Stimulated activated CD4-positive, alpha-beta T cell treated with anti-CD3 and anti-CD28 coated beads, Interleukin-15, amount 100 ng/mL, for 24 hours (primary cell): ENCODE data around the gene DCP1B.

Source experiments
- DNase-seq: peaks from one replicate; pipeline ENCODE4 v3.0.0-alpha.2; 2020

DCP1B gene

DNA sequence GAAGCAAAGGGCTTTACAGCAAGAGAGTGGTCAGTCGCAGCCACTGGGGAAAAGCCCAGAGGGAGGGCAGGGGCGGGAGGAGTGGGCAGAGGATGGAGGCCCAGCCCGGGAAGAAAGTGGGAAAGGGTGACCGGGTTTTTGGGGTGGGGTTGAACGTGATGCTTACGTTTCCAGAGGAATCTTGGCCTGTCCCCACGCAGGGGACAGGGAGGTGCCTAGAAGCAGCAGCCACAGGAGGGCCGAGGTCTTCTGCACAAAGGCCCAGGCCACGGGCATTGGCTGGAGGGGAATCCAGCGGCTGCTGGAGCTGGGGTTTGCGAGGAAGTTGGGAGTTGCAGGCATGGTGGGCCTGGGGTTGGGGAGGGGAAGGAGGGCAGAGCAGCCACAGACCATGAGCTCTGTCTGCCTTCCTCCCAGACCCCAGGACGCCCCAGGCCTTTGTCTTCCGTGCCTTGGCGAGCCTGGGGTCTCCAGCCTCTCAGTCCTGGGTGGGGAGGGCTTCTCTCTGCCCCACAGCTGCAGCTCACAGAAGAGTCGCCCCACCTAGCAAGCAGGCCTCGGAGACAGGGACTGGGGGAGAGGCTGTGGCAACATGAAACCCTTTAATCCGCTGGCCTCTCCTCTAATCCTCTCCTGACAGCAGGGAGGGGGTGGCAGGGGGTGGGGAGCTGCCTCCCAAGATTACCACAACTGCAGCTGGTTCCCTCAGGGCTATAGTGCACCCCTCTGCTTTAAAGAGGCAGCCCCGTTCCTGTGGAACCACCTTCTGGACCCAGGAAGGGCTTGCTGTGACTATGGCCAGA, 86.0 kb downstream of the DCP1B start, which contains the start of gene CACNA2D4:
CACNA2D4 (minus strand) TSS at position 572 of the 803 bp plus-strand sequence; CDS start at position 393, 179 bp downstream.
- DNase-seq: no peak

DNA sequence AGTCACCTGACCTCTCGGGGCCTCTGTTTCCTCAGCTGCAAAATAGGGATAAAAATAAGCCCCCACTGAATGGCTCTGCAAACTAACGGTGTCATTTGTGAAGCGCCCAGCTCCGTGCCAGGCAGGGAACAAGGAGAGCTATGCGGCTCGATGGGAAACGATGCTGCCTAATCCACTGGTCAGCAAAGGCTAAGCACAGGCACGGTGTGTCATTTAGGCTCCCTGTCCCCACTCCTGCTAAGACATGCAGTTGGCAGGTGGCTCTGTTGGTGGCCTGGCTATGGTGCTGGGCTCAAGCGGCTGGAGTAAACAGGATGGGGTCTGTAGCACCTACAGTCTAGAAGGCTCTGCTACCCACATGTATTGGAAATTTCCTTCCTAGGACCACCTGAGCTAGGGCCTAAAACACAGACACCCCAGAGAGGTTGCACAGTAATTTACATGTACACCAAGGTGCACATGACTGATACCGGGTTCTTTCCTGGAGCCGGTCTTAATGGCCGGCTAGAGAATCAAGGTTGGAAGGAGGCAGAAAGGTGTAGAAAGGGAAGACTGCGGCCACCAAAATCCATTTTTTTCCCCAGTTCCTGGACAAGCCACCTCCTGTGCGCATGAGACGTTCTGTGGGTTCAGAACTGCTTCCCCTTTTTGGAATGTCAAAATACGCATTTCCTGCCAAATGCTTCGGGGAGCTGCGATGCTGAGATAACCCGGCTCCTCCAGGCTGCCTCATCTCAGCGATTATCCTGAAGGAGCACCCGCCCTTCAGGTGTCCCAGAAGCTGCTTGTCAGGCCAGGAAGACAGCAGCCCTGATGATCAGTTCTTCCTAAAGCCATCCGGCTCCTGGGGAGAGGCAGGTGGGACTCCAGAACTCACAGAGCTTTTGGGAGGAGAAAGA, 86.8 kb downstream of the DCP1B start:
- no peak for DNase-seq

DNA sequence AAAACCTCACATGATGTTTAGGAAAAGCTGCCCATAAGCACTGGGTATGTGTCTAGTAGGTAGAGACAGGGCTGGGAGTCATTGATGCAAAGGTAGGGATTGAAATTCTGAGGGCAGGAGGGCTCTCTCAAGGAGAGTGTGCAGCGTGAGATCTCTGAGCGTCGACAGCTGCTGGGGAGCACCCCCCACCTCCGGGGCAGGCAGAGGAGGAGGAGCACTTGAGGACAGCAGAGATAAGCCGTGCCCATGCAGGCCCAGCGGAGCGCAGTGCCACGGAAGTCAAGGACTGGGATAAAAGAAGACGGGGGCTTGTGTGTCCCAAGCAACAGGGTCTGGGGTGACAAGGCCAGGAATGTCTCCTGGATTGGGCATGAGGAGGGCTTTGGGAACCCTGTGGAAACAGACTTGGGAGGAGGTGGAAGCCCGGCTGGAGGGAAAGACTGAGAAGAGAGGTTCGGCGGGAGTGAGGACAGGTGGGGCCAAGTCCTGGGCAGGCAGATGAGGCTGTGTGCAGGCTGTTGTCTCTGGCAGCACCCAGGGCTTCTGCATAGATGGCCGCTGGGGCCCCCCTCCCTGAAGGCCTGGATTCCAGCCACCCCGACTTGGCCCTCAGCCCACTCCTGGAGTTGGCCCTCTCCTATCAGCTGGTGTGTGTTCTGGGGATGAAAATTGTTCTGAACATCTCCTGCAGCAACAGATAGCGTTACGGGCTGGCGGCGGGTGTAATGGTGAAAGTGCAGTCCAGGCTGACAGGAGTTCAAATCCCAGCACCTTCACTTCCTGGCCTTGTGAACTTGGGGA, 87.7 kb downstream of the DCP1B start:
- DNase-seq: no peak

DNA sequence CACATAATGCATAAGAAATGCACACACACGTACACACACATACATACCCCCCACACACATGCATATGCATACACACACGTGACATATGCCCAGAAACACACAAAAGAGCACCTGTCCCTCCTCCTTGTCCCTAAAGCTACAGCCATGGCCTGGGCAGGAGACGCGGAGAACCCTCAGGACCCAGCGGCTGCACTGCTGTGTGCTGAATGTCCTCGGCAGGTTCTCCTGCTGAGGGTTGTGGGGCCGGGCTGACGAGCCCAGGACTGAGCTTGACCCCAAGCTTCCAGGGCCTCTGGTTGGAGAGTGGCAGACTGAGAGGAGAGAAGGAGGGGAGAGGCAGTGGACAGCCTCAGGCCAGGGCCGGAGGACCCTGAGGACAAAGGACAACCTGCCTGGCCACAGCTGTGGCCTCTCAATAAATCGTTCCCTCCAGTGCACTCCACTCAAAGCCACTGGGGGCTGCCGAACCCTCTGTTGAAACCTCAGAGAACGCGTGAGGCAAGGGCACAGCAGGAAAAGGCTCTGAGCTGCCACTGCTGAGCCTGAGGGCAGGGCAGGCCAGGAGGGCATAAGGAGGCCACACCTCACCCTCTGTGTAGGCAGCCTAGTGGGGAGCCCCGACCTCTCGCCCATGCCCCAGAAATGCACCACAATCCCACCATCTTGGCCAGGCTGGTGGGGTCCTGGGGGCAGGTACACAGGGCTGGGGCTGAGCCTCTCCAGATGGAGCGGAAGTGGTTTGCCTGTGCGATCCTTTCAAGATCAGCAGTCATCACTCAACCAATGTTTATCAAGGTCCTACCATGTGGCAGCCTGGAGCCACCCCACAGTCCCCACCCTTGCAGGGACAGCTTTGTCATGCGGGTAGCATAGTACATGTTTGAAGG, 88.9 kb downstream of the DCP1B start:
- DNase-seq: peak; percentile 30

DNA sequence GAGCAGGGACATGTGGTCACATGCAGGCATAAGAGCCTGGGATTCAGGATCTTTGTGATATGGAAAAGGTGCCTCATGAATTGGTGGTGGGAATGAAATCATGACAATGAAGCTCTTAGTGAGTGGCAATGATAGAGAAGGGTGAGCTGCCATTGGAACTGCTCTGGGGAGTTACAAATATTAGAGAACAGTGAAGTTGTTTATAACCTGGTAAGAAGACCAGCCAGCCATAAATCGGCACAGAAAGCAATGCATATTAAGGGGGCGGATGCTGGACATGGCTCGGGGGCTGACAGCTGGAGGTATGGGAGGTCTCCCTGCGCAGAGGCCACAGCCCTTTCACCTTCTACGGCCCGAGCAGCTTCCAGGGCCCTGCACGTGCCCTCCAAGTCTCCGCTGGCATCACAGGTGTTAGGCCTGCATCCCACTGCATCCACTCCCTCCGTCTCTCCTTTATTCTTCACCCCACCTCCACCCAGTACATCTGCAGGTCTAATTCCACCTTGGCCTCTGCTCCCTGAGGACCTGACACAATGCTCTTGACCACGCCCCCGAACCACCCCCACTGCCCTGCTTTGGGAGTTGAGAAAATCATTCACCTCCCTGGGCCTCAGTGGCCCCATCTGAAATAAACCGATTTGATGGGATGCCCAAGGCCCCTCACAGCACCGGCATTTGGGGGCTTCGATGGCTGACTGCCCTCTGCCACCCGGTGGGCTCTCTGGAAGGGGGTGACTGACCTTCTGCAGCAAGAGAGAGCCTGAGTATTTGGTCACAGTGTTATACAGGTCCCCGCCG, 89.9 kb downstream of the DCP1B start:
- no peak for DNase-seq

DNA sequence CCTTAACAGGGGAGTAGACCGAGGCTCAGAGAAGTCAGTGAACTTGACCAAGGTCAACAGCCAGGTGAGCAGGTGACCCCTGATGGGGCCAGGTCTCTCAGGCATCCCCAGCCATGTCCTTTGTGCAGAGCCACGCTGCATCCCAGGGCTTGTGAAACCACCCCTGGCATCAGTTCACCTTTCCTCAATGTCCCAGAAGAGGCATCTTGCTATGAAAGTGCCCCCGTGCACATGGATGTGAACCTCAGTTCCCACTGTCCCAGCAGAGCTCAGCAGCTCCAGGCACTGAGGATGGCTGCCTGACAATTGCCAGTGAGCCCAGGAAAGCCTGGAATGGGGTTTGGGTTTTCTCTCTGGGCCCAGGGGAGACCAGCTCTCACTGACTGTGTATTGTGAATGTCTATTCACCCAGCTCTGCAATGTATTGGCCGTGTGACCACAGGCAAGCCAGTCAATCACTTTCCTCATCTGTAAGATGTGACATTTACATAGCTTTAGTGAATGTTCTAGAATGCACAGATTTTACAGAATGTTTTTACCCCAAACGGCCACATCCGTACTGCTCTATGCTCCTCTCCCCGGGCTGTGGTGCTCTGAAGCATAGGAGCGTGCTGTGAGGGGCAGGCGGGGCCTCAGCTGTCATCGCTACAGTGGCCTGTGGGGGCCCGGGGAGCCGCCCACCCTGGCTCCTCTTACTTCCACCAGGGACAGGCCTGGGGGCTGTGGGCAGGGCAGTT, 90.7 kb downstream of the DCP1B start:
- DNase-seq: no peak

DNA sequence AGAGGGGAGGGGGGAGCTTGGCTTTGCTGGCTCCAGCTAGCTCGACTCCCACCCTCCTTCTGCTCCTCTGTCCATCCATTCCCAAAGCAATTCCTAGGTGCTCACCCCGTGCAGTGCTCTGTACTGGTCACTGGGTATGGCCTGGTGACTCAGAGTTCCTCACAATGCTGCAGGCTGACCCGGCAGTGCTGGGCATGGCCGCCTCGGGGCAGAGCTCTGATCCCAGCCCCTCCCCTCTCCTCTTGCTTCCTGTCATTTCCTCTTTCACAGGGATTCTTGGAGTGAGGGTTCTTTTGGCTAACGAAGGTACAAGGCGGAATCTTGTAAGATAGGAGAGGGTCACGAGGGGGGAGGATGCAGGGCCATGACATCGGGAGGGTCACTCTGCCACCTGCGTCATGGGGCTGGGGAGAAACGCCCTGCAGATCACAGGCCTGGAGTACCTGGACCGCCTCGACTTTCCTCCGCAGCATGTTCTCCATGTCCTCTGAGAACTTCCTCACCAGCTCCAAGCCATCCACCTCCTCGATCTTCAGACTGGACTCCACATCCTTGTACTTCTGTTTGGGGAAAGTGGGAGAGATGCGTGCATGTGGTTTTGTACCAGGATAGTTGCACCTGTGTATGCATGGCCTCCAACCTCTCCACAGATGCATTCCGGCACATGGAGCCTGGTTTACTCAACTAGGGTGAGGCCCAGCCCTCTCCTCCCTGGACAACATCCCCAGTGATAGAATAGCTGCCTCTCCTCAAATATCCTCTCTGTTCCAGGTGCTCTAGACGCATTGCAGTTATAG, 91.5 kb downstream of the DCP1B start:
- no peak for DNase-seq

DNA sequence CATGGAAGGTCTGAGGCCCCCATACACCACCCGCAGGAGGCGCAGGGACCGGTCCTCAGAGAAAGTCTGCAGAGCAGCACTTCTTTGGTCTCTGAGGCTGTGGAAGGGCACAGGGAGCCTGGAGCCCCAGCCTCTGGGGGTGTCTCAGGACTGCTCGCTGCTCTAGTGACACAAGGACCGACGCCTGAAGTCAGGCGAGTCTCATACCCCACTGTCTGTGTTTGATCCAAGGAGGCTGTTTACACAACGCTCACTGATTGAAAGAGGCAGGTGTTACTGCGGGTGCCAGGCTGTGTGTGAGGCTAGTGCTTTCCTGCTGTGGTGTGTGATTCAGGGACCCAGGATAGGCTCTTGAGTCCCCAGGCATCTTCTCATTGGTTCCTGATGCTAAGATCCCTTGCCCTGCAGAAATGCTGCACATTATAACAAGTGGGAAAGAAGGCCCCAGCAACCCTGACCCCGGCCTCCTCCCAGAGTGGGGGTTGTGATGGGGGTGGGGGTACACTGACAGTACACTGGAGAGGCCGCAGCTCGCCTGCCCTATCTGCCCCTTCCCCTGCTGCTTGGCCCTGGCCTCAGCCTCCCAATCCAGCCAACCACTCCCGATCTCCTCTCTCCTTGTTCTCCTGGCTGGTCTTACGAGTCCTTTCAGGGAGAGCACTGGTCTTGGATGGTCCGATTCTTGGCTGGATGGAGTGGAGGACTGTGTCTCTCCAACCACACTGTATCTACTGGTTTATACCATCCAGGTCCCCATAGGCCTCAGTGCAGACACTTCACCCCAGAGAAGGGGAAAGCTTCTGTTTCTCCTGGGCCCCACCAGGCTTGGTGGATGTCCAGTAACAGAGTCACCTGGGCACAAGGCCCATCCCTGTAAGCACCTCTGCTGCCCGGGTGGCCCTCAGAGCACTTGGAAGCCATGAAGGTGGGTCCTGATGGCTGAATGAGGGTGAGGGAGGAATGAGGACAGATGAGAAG, 92.4 kb downstream of the DCP1B start:
- no peak for DNase-seq

DNA sequence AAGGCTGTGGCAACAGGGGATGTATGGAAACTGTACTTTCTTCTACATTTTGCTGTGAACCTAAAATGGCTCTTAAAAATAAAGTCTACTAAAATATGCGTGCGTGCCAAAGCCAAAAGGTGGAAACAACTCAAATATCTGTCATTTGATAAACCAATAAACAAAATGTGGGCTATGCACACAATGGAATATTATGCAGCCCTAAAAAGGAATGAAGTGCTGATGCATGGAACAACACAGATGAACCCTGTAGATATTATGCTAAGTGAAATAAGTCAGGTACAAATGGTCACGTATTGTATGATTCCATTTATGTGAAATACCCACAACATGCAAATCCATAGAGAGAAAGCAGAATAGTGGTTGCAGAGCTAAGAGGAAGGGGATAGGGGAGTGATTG, 93.8 kb downstream of the DCP1B start:
- DNase-seq: no peak

DNA sequence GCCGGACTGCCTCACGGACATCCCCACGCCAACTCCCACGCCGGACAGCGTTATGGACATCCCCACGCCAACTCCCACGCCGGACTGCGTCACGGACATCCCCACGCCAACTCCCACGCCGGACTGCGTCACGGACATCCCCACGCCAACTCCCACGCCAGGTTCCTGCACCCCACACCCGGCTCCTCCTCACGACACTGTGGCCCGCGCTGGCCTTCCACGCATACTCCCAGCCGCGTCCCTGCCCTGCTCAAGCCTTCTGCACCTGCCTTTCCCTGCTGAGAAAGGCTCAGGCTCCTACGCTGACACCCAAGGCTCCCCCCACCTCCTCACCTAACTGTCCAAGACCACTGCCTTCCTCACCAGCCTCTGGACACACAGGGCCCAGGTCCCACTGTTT, 95.5 kb downstream of the DCP1B start:
- DNase-seq: no peak

DNA sequence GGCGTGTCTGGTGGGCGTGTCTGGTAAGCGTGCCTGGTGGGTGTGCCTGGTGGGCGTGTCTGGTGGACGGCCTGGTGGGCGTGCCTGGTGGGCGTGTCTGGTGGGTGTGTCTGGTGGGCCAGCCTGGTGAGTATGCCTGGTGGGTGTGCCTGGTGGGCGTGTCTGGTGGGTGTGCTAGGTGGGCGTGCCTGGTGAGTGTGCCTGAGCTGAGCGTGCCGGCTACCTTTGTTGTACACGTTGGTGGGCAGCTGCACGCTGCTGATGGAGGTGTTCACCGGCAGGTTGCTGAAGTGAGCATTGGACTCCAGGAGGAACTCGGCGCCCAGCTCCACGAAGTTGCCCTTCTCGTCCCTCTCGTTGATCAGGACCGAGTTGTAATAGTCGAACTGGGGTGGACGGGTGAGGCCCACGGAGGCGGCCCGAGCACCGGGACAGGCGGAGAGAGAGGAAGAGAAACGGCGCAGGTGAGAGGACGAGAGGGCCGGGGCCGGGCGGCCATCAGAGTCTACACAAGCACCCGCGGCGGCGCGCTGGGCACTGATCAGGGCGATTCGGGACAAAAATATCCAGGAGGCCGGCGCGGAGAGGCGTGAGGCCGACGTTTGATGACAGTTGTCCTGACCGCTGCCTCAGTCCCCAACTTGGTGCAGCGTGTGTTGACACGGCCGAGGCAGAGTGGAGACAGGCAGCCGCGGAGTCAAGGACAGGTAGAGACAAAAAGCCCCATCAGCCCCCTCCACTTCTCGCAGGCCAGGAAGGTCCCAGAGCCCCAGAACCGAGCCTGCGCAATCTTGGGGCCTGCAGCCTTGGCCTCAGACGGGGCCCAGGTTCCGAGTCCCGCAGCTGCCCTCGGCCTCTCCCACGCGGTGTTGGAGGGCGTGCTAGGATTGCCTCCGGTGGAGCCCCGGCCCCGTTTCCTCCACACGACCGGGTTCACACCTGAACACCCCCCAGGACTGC, 96.3 kb downstream of the DCP1B start:
- DNase-seq: peak; percentile 48

DNA sequence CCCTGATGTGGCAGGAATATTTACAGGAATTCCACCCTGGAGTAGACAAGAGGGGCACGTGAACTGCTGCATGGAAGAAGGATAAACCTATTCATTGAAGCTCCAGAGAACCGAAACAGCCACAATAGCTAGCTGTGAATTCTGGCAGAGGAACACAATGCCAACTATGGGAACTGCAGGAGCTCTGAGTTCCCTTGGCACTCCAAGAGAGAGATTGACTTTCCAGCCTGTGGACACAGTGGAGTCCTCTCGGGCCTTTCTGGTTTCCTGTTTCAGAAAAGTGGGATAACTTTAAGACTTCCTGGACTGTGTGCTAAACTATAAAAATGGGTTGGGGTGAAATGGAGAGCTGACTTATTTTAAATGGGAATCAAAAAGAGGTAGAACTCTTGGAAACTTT, 97.7 kb downstream of the DCP1B start:
- no peak for DNase-seq

DNA sequence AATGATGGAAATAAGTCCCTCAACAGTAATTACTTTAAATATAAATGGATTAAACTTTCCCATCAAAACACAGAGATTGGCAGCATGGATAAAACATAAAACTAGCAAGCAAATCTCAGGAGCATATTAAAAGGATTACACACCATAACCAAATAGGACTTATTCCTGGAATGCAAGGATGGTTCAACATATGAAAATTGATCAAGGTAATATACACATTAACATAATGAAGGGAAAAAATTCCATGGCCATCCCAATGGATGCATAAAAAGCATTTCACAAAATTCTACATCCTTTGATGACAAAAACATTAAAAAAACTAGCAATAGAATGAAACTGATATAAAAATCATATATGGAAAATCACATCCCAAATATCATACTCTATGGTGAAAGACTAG, 99.4 kb downstream of the DCP1B start:
- no peak for DNase-seq

DNA sequence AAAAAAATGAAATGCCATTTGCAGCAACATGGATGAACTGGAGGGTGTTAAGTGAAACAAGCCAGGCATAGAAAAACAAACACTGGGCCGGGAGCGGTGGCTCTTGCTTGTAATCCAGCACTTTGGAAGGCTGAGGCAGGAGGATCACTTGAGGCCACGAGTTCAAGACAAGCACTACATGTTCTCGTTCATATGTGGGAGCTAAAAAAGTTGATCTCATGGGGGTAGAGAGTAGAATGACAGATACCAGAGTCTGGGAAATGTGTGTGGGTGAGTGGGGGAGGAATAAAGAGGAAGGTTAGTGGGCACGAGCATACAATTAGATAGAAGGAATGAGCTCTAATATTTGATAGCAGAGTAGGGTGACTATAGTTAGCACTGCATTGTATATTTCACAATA, 107.3 kb downstream of the DCP1B start:
- no peak for DNase-seq
